Measurements from ENCODE around the gene SLC38A10.

DNA sequence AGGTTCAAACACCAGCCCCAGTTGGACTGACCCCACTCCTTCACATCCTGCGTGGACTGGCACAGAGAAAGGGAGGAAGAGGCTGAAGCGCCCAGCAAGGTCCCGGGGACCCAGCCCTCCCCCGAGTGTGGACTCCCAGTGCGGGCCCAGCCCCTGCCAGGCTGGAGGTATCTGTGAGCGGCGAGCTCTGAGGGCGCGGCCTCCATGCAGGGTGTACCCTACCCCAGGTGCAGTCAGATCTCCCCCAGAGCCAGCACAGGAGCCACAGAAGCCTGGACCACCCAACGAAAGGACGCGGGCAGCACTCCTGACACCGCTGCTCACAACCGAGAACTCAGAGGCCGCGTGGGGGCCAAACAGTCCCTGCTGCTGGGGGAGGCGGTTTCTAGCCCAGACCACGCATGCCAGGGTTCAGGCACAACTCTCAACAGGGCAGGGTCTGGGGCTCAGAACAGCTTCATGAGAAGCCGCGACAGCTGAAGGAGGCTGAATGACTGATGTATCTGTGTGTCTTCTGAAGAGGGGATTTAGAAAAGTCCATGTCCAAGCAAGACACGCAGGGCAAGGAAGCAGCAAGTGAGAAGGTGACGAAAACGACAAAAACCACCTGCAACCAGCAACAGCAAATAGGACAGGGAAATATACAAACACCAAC, 8.5 kb downstream of the SLC38A10 start:
- TF ChIP-seq, protein P1, sequence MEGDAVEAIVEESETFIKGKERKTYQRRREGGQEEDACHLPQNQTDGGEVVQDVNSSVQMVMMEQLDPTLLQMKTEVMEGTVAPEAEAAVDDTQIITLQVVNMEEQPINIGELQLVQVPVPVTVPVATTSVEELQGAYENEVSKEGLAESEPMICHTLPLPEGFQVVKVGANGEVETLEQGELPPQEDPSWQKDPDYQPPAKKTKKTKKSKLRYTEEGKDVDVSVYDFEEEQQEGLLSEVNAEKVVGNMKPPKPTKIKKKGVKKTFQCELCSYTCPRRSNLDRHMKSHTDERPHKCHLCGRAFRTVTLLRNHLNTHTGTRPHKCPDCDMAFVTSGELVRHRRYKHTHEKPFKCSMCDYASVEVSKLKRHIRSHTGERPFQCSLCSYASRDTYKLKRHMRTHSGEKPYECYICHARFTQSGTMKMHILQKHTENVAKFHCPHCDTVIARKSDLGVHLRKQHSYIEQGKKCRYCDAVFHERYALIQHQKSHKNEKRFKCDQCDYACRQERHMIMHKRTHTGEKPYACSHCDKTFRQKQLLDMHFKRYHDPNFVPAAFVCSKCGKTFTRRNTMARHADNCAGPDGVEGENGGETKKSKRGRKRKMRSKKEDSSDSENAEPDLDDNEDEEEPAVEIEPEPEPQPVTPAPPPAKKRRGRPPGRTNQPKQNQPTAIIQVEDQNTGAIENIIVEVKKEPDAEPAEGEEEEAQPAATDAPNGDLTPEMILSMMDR (conservative IDR thresholded peaks at IDR 0.05), result no peak
- TF ChIP-seq ZFX (IDR thresholded peaks at IDR 0.05), result no peak

All from C4-2B (cell line).